Activated CD4-positive, alpha-beta T cell treated with anti-CD3 and anti-CD28 coated beads, Interleukin-2, amount 10 ng/mL, durations not matched to agents 24 days and 14 days (primary cell): ENCODE data around the gene SMIM11. TPM values are rescaled to one million over a fixed set of nuclear protein-coding genes. Genes with fewer than 3 reads are reported as not detected.
"Not testable (repeated sequence)": the region's sequence is repeated elsewhere in the genome, so short reads cannot be mapped to it uniquely, and the experiment has no call there.

ENCODE experiments used
- DNase-seq: peaks from one replicate; pipeline ENCODE4 v3.0.0; 2022
- H3K27ac Mint-ChIP-seq: one replicate; pipeline ENCODE4 v1.8.0; 2022; ENCODE audit warnings: mild to moderate bottlenecking, mixed read lengths
- H3K27me3 Mint-ChIP-seq: one replicate; pipeline ENCODE4 v1.8.0; 2022; ENCODE audit warnings: mixed read lengths
- H3K36me3 Mint-ChIP-seq: one replicate; pipeline ENCODE4 v1.8.0; 2022; ENCODE audit warnings: low read depth, mild to moderate bottlenecking, mixed read lengths
- H3K4me1 Mint-ChIP-seq: one replicate; pipeline ENCODE4 v1.8.0; 2021; ENCODE audit warnings: mixed read lengths
- H3K4me3 Mint-ChIP-seq: one replicate; pipeline ENCODE4 v1.8.0; 2022; ENCODE audit warnings: mild to moderate bottlenecking, moderate library complexity, mixed read lengths
- H3K9me3 Mint-ChIP-seq: one replicate; pipeline ENCODE4 v1.8.0; 2021; ENCODE audit warnings: mixed read lengths
- intact Hi-C: fragments of 100-400 bp; cut with micrococcal nuclease; formaldehyde crosslinking; loops from one replicate; pipeline ENCODE4 v1.15.1; 2023
- total RNA-seq: library from RNA; stranded (reverse); gene quantifications from 2 replicates; pipeline ENCODE4 v1.2.3, GENCODE V29; 2022

The SMIM11 gene
- total RNA-seq: 23.7 and 23.9 TPM in 2 replicates

GRCh38 chr21:34374940-34375618, at the start of gene SMIM11:
Gene SMIM11, plus strand, starts transcription at chr21:34375507. Its CDS starts 3,998 bp downstream, at chr21:34379505.
- H3K9me3 Mint-ChIP-seq, H3K27me3 Mint-ChIP-seq, H3K27ac Mint-ChIP-seq, DNase-seq, H3K4me3 Mint-ChIP-seq, H3K4me1 Mint-ChIP-seq, intact Hi-C loops, H3K36me3 Mint-ChIP-seq: not testable (repeated sequence)

- H3K4me1 Mint-ChIP-seq: no peaks in the 10 kb centered on the region
- intact Hi-C loops: no loop called here
- H3K27ac Mint-ChIP-seq: no peak overlapping the region
- DNase-seq: no peak
- H3K9me3 Mint-ChIP-seq: peaks cover 6% of the 10 kb centered on the region
- H3K27me3 Mint-ChIP-seq: peaks cover 12% of the 10 kb centered on the region
- no peak overlapping the region for H3K4me3 Mint-ChIP-seq
- H3K36me3 Mint-ChIP-seq: no peaks in the 10 kb centered on the region
These were observed 45.3 kb upstream of the SMIM11 start for GRCh38 chr21:34330055-34330454.

- Mint-ChIP-seq H3K9me3 (peaks cover 6% of the 10 kb centered on the region), H3K27me3 (peaks cover 9% of the 10 kb centered on the region), H3K4me1 (no peaks in the 10 kb centered on the region), H3K36me3 (no peaks in the 10 kb centered on the region), H3K4me3 (no peak overlapping the region), H3K27ac (no peak overlapping the region)
- intact Hi-C loops: no loop called here
- no peak for DNase-seq
These were observed 43.6 kb upstream of the SMIM11 start for GRCh38 chr21:34331726-34332125.

- no peak overlapping the region for H3K27ac Mint-ChIP-seq
- H3K4me3 Mint-ChIP-seq: no peak overlapping the region
- H3K27me3 Mint-ChIP-seq: peaks cover 7% of the 10 kb centered on the region
- DNase-seq: no peak
- H3K4me1 Mint-ChIP-seq: no peaks in the 10 kb centered on the region
- intact Hi-C loops: no loop called here
- H3K9me3 Mint-ChIP-seq: peaks cover 6% of the 10 kb centered on the region
- H3K36me3 Mint-ChIP-seq: no peaks in the 10 kb centered on the region
These were observed 43.0 kb upstream of the SMIM11 start for GRCh38 chr21:34332347-34332746.

- peaks cover 6% of the 10 kb centered on the region for H3K9me3 Mint-ChIP-seq
- intact Hi-C loops: no loop called here
- no peak overlapping the region for H3K27ac Mint-ChIP-seq
- H3K27me3 Mint-ChIP-seq: peaks cover 3% of the 10 kb centered on the region
- H3K36me3 Mint-ChIP-seq: no peaks in the 10 kb centered on the region
- peaks cover 5% of the 10 kb centered on the region for H3K4me1 Mint-ChIP-seq
- DNase-seq: no peak
- no peak overlapping the region for H3K4me3 Mint-ChIP-seq
These were observed 42.1 kb upstream of the SMIM11 start for GRCh38 chr21:34333121-34333739.

- no peak overlapping the region for H3K27ac Mint-ChIP-seq
- H3K36me3 Mint-ChIP-seq: no peaks in the 10 kb centered on the region
- H3K4me1 Mint-ChIP-seq: peaks cover 11% of the 10 kb centered on the region
- DNase-seq: no peak
- no peaks in the 10 kb centered on the region for H3K9me3 Mint-ChIP-seq
- H3K27me3 Mint-ChIP-seq: peaks cover 2% of the 10 kb centered on the region
- H3K4me3 Mint-ChIP-seq: no peak overlapping the region
- intact Hi-C loops: no loop called here
These were observed 40.0 kb upstream of the SMIM11 start for GRCh38 chr21:34335316-34335715.

GRCh38 chr21:34336245-34336644, 39.1 kb upstream of the SMIM11 start:
- no peak for DNase-seq
- peaks cover 2% of the 10 kb centered on the region for H3K27me3 Mint-ChIP-seq
- H3K4me1 Mint-ChIP-seq: peaks cover 15% of the 10 kb centered on the region
- H3K4me3 Mint-ChIP-seq: no peak overlapping the region
- H3K9me3 Mint-ChIP-seq: no peaks in the 10 kb centered on the region
- intact Hi-C loops: no loop called here
- H3K27ac Mint-ChIP-seq: no peak overlapping the region
- no peaks in the 10 kb centered on the region for H3K36me3 Mint-ChIP-seq

GRCh38 chr21:34336756-34337391, 38.4 kb upstream of the SMIM11 start:
- intact Hi-C loops: no loop called here
- no peak overlapping the region for H3K4me3 Mint-ChIP-seq
- no peaks in the 10 kb centered on the region for H3K36me3 Mint-ChIP-seq
- no peaks in the 10 kb centered on the region for H3K27me3 Mint-ChIP-seq
- peaks cover 15% of the 10 kb centered on the region for H3K4me1 Mint-ChIP-seq
- DNase-seq: no peak
- H3K9me3 Mint-ChIP-seq: no peaks in the 10 kb centered on the region
- H3K27ac Mint-ChIP-seq: no peak overlapping the region

GRCh38 chr21:34337741-34338140, 37.6 kb upstream of the SMIM11 start:
- Mint-ChIP-seq H3K4me3 (no peak overlapping the region), H3K27ac (no peak overlapping the region), H3K4me1 (peaks cover 15% of the 10 kb centered on the region), H3K36me3 (no peaks in the 10 kb centered on the region), H3K27me3 (no peaks in the 10 kb centered on the region), H3K9me3 (no peaks in the 10 kb centered on the region)
- intact Hi-C loops: no loop called here
- no peak for DNase-seq

GRCh38 chr21:34338226-34338625, 37.1 kb upstream of the SMIM11 start:
- no peak overlapping the region for H3K4me3 Mint-ChIP-seq
- H3K9me3 Mint-ChIP-seq: no peaks in the 10 kb centered on the region
- intact Hi-C loops: no loop called here
- no peaks in the 10 kb centered on the region for H3K27me3 Mint-ChIP-seq
- no peak overlapping the region for H3K27ac Mint-ChIP-seq
- no peaks in the 10 kb centered on the region for H3K36me3 Mint-ChIP-seq
- H3K4me1 Mint-ChIP-seq: peaks cover 15% of the 10 kb centered on the region
- DNase-seq: no peak

- Mint-ChIP-seq H3K27me3 (no peaks in the 10 kb centered on the region), H3K36me3 (no peaks in the 10 kb centered on the region), H3K27ac (no peak overlapping the region), H3K4me1 (peaks cover 15% of the 10 kb centered on the region), H3K9me3 (no peaks in the 10 kb centered on the region), H3K4me3 (no peak overlapping the region)
- intact Hi-C loops: no loop called here
- no peak for DNase-seq
These were observed 35.2 kb upstream of the SMIM11 start for GRCh38 chr21:34340061-34340460.

GRCh38 chr21:34342476-34342875, 32.8 kb upstream of the SMIM11 start:
- Mint-ChIP-seq H3K4me1 (peaks cover 17% of the 10 kb centered on the region), H3K4me3 (no peak overlapping the region), H3K27ac (no peak overlapping the region), H3K36me3 (no peaks in the 10 kb centered on the region), H3K9me3 (no peaks in the 10 kb centered on the region), H3K27me3 (no peaks in the 10 kb centered on the region)
- intact Hi-C loops: no loop called here
- no peak for DNase-seq

- no peaks in the 10 kb centered on the region for H3K9me3 Mint-ChIP-seq
- intact Hi-C loops: no loop called here
- H3K4me1 Mint-ChIP-seq: peaks cover 15% of the 10 kb centered on the region
- no peaks in the 10 kb centered on the region for H3K27me3 Mint-ChIP-seq
- DNase-seq: no peak
- no peaks in the 10 kb centered on the region for H3K36me3 Mint-ChIP-seq
- no peak overlapping the region for H3K27ac Mint-ChIP-seq
- H3K4me3 Mint-ChIP-seq: no peak overlapping the region
These were observed 32.0 kb upstream of the SMIM11 start for GRCh38 chr21:34343347-34343746.

GRCh38 chr21:34343838-34344381, 31.4 kb upstream of the SMIM11 start:
- DNase-seq: no peak
- Mint-ChIP-seq H3K36me3 (no peaks in the 10 kb centered on the region), H3K27me3 (no peaks in the 10 kb centered on the region), H3K27ac (no peak overlapping the region), H3K4me3 (no peak overlapping the region), H3K9me3 (no peaks in the 10 kb centered on the region), H3K4me1 (peaks cover 15% of the 10 kb centered on the region)
- intact Hi-C loops: no loop called here
